ENCODE measurements around the gene CTPS1. TPM values are rescaled to one million over a fixed set of nuclear protein-coding genes. Genes with fewer than 3 reads are reported as not detected.

Gene CTPS1
- total and polyA plus RNA-seq, 9 donors, result 12.3 to 24.8 (median 21.0) TPM

DNA sequence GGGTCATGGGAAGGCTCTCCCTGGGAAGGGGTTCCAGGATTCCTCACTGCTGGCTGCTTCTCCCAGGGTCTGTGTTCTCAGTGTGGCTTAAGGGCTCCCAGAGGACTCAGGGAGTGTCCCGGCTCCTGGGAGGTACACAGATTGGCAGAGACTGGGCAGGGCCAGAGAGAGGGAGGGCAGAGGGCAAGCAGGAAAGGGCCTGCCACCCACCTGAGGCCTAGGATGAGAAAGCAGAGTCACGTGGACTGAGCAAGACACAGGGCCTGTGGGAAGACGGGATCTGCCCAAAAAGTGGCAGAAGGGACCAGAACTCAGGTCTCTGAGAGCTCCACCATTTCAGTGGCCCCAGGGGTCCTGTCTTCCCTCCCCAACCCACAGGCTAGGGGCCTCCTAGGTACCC lies 41.2 kb downstream of the CTPS1 start:
- DNase-seq, result no peak
- H3K9me3 ChIP-seq (replicated peaks; ENCODE audit: control insufficient read depth, low read depth, low read length), result no peaks in the 10 kb centered on the region
- H3K4me1 ChIP-seq (ENCODE audit: control insufficient read depth, insufficient read depth, low read length), result peaks cover 19% of the 10 kb centered on the region
- WGBS (ENCODE audit: insufficient coverage), result 68% methylated on average over 2 of the region's 3 CpGs
- H3K27ac ChIP-seq (ENCODE audit: low read length), result no peak overlapping the region
- no peaks in the 10 kb centered on the region for H3K27me3 ChIP-seq (ENCODE audit: control insufficient read depth, insufficient read depth, low read length)
- peaks cover 56% of the 10 kb centered on the region for H3K36me3 ChIP-seq (ENCODE audit: control insufficient read depth, insufficient read depth, low read length)
- H3K4me3 ChIP-seq (ENCODE audit: low read length), result no peak overlapping the region

DNA sequence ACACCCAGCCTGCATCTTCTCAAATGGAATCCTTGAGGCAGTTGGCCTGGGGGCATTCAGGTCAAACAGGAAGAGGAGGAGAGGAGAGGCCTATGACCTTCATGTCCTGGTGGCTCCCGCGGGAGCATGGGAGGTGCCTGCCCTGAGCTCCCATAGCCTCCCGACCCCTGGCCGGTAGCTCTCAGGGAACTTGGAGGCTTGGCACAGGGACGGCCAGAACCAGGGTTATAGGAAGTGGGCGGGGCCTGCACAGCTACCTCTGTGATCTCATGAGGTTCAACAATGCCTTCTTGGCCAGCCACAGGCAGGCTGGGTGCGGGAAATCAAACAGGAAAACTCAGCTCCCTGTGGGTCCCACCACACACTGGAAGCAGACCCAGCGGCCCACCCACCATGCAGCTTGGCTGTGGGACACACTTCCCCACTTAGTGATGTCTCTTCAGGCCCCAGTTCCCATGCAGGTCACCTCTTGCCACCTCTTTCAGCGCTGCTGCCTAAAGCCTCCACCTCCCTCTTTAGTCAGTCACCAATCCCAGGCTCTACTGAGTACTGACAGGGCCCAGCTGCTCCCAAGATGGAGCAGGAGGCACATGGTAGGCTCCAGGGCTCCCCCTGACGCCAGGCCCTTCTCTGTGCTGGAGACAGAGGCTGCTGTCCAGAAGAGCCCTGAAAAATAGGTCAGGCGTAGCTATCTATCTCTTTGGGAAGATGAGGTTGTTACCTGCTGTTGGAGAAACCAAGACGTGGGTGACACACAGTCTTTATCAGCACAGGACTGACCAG lies 42.2 kb downstream of the CTPS1 start, which contains the start of gene SLFNL1:
Gene SLFNL1 (minus strand): TSS at position 200 of the 783 bp plus-strand sequence. CDS start 1,065 bp downstream, outside the sequence.
- Histone ChIP-seq H3K9me3 (replicated peaks; ENCODE audit: control insufficient read depth, low read depth, low read length) (no peaks in the 10 kb centered on the region), H3K4me1 (ENCODE audit: control insufficient read depth, insufficient read depth, low read length) (peaks cover 11% of the 10 kb centered on the region), H3K27me3 (ENCODE audit: control insufficient read depth, insufficient read depth, low read length) (no peaks in the 10 kb centered on the region), H3K4me3 (ENCODE audit: low read length) (no peak within 1 kb of the TSS), H3K27ac (ENCODE audit: low read length) (peak within 1 kb of the TSS; percentile 20), H3K36me3 (ENCODE audit: control insufficient read depth, insufficient read depth, low read length) (peaks cover 57% of the 10 kb centered on the region)
- 42% methylated on average over 10 of the region's 12 CpGs for WGBS (ENCODE audit: insufficient coverage)
- no peak for DNase-seq

DNA sequence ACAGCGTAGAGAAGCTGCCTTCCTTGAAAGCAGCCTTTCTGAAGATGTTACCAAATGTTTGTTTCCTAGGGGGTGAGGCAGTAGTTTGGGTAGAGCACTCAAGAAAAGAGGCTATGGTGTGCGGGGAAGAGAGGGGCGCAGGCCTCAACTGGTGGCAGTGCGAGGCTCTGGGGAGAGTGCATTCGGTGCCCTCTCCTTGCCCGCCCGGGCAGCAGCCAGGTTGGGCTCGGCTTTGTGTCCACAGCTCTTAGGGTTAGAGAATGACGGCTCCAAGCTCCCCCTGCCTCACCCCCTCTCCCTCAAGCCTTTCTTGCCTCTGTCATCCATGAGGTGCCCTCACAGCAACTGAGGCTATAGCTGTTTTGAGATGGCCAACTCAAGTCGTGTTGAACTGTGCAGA lies 42.9 kb downstream of the CTPS1 start:
- Histone ChIP-seq H3K27ac (ENCODE audit: low read length) (no peak overlapping the region), H3K36me3 (ENCODE audit: control insufficient read depth, insufficient read depth, low read length) (peaks cover 54% of the 10 kb centered on the region), H3K27me3 (ENCODE audit: control insufficient read depth, insufficient read depth, low read length) (no peaks in the 10 kb centered on the region), H3K4me3 (ENCODE audit: low read length) (no peak overlapping the region), H3K9me3 (replicated peaks; ENCODE audit: control insufficient read depth, low read depth, low read length) (no peaks in the 10 kb centered on the region), H3K4me1 (ENCODE audit: control insufficient read depth, insufficient read depth, low read length) (peaks cover 11% of the 10 kb centered on the region)
- DNase-seq, result no peak
- WGBS (ENCODE audit: insufficient coverage), result 87% methylated on average over 5 of the region's 10 CpGs

DNA sequence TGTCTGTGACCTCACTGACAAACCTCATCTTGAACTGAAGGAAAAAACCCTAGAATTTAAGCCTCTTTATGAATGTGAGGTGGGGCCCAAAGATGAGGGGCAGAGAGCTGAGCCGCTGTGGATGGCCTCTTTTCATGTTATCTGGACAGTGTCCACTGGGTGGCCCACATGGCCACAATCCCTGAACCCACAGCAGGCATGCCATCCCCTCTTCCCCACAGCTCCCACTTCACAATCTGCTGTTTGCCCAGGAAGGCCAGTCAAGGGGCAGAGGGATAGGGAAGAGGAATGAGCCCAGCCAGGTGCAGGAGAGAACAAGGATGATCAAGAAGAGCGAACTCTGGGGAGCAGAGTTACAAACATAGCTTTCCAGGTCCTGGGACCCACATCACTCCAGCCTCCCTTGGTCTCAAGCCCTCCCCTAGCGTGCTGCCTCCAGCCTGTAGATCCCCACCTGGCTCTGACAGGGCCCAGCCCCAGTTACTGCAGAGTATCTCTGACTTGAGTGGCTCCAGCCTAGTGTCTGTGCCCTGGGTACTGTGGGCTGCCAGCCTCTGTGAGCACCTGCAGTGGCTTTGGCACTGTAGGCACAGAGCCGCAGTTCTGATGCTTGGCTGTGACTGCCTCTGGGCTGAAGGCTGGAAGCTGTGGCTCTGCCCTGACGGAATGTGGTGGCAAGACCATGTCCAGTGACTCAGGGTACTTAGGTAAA lies 43.9 kb downstream of the CTPS1 start:
- Histone ChIP-seq H3K36me3 (ENCODE audit: control insufficient read depth, insufficient read depth, low read length) (peaks cover 54% of the 10 kb centered on the region), H3K4me3 (ENCODE audit: low read length) (no peak overlapping the region), H3K27me3 (ENCODE audit: control insufficient read depth, insufficient read depth, low read length) (no peaks in the 10 kb centered on the region), H3K27ac (ENCODE audit: low read length) (no peak overlapping the region), H3K9me3 (replicated peaks; ENCODE audit: control insufficient read depth, low read depth, low read length) (no peaks in the 10 kb centered on the region), H3K4me1 (ENCODE audit: control insufficient read depth, insufficient read depth, low read length) (peaks cover 11% of the 10 kb centered on the region)
- 81% methylated on average over 5 of the region's 5 CpGs for WGBS (ENCODE audit: insufficient coverage)
- DNase-seq, result no peak

DNA sequence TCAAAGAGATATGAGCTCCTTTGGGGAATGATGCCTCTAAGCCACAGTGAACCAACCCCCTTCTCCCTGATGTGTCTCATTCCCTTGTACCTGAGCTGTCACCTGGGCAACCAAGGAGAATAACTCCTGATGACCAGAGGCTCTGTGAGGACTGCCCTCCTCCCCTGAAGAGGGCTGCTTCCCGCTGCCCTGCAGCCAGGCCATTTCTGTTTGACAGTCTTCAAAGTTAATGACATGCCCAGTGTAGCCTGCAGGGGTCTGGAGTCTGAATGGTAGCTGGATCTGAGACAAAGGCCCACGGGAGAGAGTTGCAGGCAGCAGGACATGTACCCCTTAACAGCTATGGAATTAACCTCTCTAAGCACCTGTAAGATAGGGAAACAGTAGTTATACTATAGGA lies 45.5 kb downstream of the CTPS1 start:
- H3K9me3 ChIP-seq (replicated peaks; ENCODE audit: control insufficient read depth, low read depth, low read length), result no peaks in the 10 kb centered on the region
- no peaks in the 10 kb centered on the region for H3K27me3 ChIP-seq (ENCODE audit: control insufficient read depth, insufficient read depth, low read length)
- no peak overlapping the region for H3K4me3 ChIP-seq (ENCODE audit: low read length)
- H3K4me1 ChIP-seq (ENCODE audit: control insufficient read depth, insufficient read depth, low read length), result peaks cover 11% of the 10 kb centered on the region
- WGBS (ENCODE audit: insufficient coverage), result 67% methylated on average over 1 of the region's 2 CpGs
- no peak overlapping the region for H3K27ac ChIP-seq (ENCODE audit: low read length)
- peaks cover 54% of the 10 kb centered on the region for H3K36me3 ChIP-seq (ENCODE audit: control insufficient read depth, insufficient read depth, low read length)
- no peak for DNase-seq

DNA sequence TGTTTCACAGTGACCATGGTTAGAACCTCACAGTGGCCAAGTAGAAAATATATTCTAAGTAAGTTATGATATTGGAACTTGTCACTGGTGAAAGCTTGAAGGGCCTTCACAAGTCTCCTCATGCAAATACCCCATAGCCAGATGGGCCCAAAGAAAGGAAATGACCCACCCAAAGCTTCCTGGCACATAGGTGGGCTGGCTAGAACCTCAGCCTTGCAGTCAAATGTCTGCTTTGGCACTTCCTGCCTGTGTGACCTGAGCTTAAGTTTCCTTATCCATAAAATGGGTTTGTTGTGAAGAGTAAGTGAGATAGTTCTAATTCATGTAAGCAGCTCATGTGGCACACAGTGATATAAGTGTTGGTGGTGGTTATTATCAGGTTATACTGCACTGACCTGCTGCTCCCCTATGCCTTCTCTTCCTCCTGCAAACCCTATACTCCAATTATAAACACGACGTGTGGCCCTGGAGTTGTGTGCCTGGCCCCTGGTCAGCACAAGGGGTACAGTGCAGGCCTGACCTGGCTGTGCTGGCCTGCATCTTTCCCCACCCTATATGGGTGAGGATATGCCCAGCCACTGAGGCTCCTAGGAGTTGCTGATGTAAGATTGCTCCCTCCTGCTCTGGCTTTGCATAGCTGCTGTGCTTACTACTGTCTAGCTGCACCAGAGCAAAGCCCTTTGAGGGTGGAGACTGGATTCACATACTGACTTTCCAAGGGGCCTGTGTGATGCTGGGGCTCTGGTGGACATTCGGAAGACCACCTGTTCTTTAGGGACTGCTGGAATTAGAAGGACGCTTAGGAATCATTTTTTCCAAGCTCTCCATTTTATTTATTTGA lies 46.7 kb downstream of the CTPS1 start:
- Histone ChIP-seq H3K4me1 (ENCODE audit: control insufficient read depth, insufficient read depth, low read length) (peaks cover 9% of the 10 kb centered on the region), H3K27me3 (ENCODE audit: control insufficient read depth, insufficient read depth, low read length) (no peaks in the 10 kb centered on the region), H3K4me3 (ENCODE audit: low read length) (no peak overlapping the region), H3K27ac (ENCODE audit: low read length) (no peak overlapping the region), H3K36me3 (ENCODE audit: control insufficient read depth, insufficient read depth, low read length) (peaks cover 52% of the 10 kb centered on the region), H3K9me3 (replicated peaks; ENCODE audit: control insufficient read depth, low read depth, low read length) (no peaks in the 10 kb centered on the region)
- DNase-seq, result no peak
- WGBS (ENCODE audit: insufficient coverage), result 86% methylated on average over 2 of the region's 4 CpGs

DNA sequence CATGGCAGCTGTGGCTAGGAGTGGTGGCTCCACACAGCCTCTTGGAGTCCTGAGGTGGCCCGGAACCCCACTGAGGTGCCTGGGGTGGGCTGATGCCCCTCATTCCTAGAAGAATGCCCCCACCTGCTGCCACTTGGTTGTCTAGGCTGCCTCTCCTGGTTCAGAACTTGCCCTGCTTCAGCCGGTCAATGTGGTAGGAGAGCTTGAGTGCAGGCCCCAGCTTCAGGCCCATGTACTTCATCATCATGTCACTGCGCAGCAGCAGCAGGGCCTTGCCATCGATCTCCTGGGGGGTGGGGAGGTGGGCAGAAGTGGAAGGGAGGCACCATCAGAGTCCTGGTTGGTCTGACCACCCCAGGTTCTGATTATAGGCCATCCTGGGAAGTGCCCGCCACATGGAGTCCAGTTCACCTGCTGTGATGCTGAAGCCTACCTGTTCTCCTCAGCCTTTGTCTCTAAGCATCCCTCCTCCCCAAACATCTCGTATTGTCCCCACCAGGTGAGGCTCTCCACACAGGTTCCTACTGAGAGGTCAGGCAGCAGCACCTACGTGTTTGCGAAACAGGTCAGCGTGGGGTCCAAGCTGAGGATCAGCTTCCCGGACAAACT lies 48.6 kb downstream of the CTPS1 start:
- peaks cover 62% of the 10 kb centered on the region for H3K36me3 ChIP-seq (ENCODE audit: control insufficient read depth, insufficient read depth, low read length)
- no peak overlapping the region for H3K27ac ChIP-seq (ENCODE audit: low read length)
- no peaks in the 10 kb centered on the region for H3K27me3 ChIP-seq (ENCODE audit: control insufficient read depth, insufficient read depth, low read length)
- H3K4me3 ChIP-seq (ENCODE audit: low read length), result no peak overlapping the region
- no peak for DNase-seq
- H3K4me1 ChIP-seq (ENCODE audit: control insufficient read depth, insufficient read depth, low read length), result no peaks in the 10 kb centered on the region
- WGBS (ENCODE audit: insufficient coverage), result 97% methylated on average over 8 of the region's 10 CpGs
- no peaks in the 10 kb centered on the region for H3K9me3 ChIP-seq (replicated peaks; ENCODE audit: control insufficient read depth, low read depth, low read length)

DNA sequence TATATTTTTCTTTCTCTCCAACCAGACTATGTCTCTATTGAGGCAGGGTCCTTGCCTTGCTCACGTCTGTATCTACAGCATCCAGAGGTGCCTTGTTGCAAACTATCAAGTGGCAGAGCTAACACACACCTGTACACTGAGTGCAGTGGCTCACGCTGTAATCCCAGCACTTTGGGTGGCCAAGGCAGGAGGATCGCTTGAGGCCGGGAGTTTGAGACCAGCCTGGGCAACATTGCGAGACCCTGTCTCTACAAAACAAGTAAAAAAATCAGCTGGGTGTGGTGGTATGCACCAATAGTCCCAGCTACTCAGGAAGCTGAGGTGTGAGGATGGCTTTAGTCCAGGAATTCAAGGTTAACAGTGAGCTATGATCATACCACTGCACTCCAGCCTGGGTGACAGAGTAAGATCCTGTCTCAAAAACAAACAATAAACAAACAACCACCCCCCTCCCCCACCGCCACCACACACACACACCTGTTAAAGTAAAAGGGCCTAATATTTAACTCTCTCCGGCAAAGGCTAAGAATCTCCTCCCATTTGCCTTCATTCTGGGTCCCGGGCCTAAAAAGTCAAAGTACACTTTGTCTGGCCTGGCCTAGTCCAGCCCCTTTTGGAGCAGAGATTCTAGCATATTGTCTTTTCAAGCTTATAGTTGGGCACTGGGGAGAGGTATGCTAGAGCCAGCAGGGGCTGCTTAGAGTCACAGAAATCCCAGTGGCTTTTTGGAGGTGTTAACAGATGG lies 51.5 kb downstream of the CTPS1 start:
- H3K36me3 ChIP-seq (ENCODE audit: control insufficient read depth, insufficient read depth, low read length), result peaks cover 66% of the 10 kb centered on the region
- DNase-seq, result no peak
- no peak overlapping the region for H3K4me3 ChIP-seq (ENCODE audit: low read length)

DNA sequence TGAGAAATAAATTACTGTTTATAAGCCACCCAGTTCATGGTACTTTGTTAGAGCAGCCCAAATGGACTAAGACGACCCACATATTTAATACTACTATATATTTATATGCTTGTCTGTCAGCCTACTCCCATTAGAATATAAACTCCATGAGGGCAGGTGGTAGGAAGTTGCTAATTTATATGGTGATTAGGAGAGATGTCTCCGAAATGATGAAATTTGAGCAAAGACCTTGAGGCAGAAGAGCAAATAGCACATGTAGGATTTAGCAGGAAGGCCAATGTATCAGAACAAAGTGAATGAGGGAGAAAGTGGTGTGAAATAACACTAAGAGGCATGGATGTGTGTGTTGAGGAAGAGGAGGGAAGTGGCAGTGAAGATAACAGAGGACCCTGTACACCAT lies 52.7 kb downstream of the CTPS1 start:
- Histone ChIP-seq H3K27ac (ENCODE audit: low read length) (no peak overlapping the region), H3K9me3 (replicated peaks; ENCODE audit: control insufficient read depth, low read depth, low read length) (no peaks in the 10 kb centered on the region), H3K4me1 (ENCODE audit: control insufficient read depth, insufficient read depth, low read length) (no peaks in the 10 kb centered on the region), H3K4me3 (ENCODE audit: low read length) (no peak overlapping the region), H3K27me3 (ENCODE audit: control insufficient read depth, insufficient read depth, low read length) (no peaks in the 10 kb centered on the region), H3K36me3 (ENCODE audit: control insufficient read depth, insufficient read depth, low read length) (peaks cover 69% of the 10 kb centered on the region)
- no peak for DNase-seq
- WGBS (ENCODE audit: insufficient coverage), result 91% methylated on average over 1 of the region's 2 CpGs

More for the DNA sequence above, 51.5 kb downstream of the CTPS1 start:
- H3K4me1 ChIP-seq (ENCODE audit: control insufficient read depth, insufficient read depth, low read length), result no peaks in the 10 kb centered on the region
- 89% methylated on average over 3 of the region's 8 CpGs for WGBS (ENCODE audit: insufficient coverage)
- H3K27me3 ChIP-seq (ENCODE audit: control insufficient read depth, insufficient read depth, low read length), result no peaks in the 10 kb centered on the region
- no peak overlapping the region for H3K27ac ChIP-seq (ENCODE audit: low read length)
- H3K9me3 ChIP-seq (replicated peaks; ENCODE audit: control insufficient read depth, low read depth, low read length), result no peaks in the 10 kb centered on the region

Data from muscle of leg (tissue), 11 donors.